Activated CD8-positive, alpha-beta memory T cell treated with anti-CD3 and anti-CD28 coated beads, Interleukin-2, amount 50 U/mL, for 4 hours (primary cell): Measurements from ENCODE around the gene GIPC3.

Experiments used
- DNase-seq: peaks from one replicate; pipeline ENCODE4 v3.0.0-alpha.2; 2020

Gene GIPC3

GRCh38 chr19:3638208-3639193 is 53.2 kb downstream of the GIPC3 start:
- no peak for DNase-seq

- DNase-seq: no peak
Measured at GRCh38 chr19:3639479-3639878, 54.2 kb downstream of the GIPC3 start.

DNA sequence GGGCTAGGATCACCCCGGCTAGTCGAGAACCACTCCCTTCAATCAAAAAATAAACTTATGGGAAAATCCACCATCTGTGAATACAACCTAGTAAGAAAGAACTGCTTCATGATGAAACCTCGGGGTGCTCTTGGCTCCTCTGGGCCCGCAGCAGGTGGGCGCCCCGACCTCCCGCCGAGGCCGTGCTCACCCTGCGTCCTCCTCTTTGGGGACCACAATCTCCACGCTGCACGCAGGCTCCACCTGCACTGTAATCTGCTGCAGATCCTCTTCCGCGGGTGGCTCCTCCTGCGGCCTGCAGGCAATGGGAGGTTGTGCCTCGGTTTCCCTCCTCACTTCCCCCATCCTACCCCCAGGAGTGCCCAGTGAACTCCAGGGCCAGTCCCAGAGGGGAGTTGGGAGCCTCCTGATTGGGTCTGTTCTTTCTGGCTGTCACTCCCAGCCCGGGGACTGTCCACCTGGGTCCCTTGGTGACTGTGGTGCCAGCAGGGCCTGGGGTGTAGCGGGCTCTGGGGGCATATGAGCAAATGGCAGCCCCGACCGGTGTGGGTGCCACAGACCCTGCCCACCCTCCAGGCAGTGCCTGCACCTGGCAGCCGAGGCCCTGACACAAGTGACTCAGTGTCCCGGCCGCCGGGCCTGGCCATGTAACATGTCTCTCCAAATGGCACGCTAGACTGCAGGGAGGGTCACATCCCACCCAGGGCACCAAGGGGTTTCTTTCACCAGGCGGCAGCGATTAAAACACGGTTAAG is 56.4 kb downstream of the GIPC3 start:
- no peak for DNase-seq

DNA sequence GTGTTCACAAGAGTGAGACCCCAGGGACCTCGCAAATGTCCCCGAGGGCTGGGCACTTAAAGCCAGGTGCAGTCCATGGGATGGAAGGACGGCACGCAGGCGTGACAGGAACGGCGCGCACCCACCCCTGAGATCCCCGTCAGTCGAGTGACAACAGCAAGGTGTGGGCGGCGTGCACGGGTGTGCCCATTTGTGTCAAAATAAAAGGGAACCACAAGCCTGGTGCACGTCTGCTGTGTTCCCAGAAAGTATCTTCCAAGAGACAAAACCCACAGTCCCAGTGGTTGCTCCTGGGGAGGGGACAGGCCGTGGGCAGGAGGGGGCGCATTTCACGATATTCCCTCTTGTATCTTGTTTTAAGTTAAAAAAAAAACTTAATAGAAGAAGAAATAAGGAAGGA is 57.0 kb downstream of the GIPC3 start:
- no peak for DNase-seq
